ENCODE measurements around the gene UBL4A. TPM values are rescaled to one million over a fixed set of nuclear protein-coding genes. Genes with fewer than 3 reads are reported as not detected.
A peak's percentile ranks its signal among the peaks of the same experiment; 100 is the strongest.

The UBL4A gene
- total RNA-seq, 4 donors from 2014 or later, result 32.9 to 63.4 (median 41.3) TPM

GRCh38 chrX:154487518-154488290, 1.3 kb upstream of the UBL4A start:
- DNase-seq, result no peak
- 93 to 95% methylated on average over 15 to 16 of the region's 28 CpGs for WGBS, 2 donors
- TF ChIP-seq CTCF (IDR thresholded peaks at IDR 0.05), result no peak
- no peak for TF ChIP-seq POLR2A (IDR thresholded peaks at IDR 0.05)
- Histone ChIP-seq H3K27me3 (no peaks in the 10 kb centered on the region), H3K4me3 (replicated peaks in 1 of 3) (no peak overlapping the region), H3K36me3 (no peaks in the 10 kb centered on the region), H3K4me1 (peaks cover 0 to 13% of the 10 kb centered on the region in 2 donors), H3K27ac (peak overlapping the region in 2 of 3 donors; percentile 51 to 79), H3K9me3 (no peaks in the 10 kb centered on the region)
- intact Hi-C loops (cut with DNase I), result loop anchor here (5.0 kb wide), 1 partner anchor 50 kb away; the partner anchor contains the start of gene GDI1

- no CpG with 5 or more reads among the region's 35 CpGs for WGBS, 2 donors
- no peaks in the 10 kb centered on the region for H3K36me3 ChIP-seq
- intact Hi-C loops (cut with DNase I), result loop anchor here (5.0 kb wide), 1 partner anchor 49 kb away; the partner anchor contains the start of gene GDI1
- DNase-seq, result peak; percentile 34 to 46
- no peaks in the 10 kb centered on the region for H3K27me3 ChIP-seq
- no peaks in the 10 kb centered on the region for H3K9me3 ChIP-seq
- no peak for TF ChIP-seq POLR2A (IDR thresholded peaks at IDR 0.05)
- no peak for TF ChIP-seq CTCF (IDR thresholded peaks at IDR 0.05)
- peaks cover 0 to 13% of the 10 kb centered on the region in 2 donors for H3K4me1 ChIP-seq
- peak overlapping the region in 2 of 3 donors; percentile 17 to 51 for H3K4me3 ChIP-seq (replicated peaks in 1 of 3)
- H3K27ac ChIP-seq, result peak overlapping the region in 2 of 3 donors; percentile 49 to 71
Measured at GRCh38 chrX:154486052-154486395, 391 bp downstream of the UBL4A start.

GRCh38 chrX:154485150-154486051, 1.0 kb downstream of the UBL4A start:
- peak overlapping the region in 1 of 3 donors; percentile 71 for H3K27ac ChIP-seq
- DNase-seq, result peak; percentile 22 to 46
- H3K27me3 ChIP-seq, result no peaks in the 10 kb centered on the region
- peaks cover 0 to 13% of the 10 kb centered on the region in 2 donors for H3K4me1 ChIP-seq
- peak overlapping the region in 1 of 3 donors; percentile 51 for H3K4me3 ChIP-seq (replicated peaks in 1 of 3)
- H3K36me3 ChIP-seq, result no peaks in the 10 kb centered on the region
- WGBS, 2 donors, result no CpG with 5 or more reads among the region's 35 CpGs
- TF ChIP-seq POLR2A (IDR thresholded peaks at IDR 0.05), result no peak
- TF ChIP-seq CTCF (IDR thresholded peaks at IDR 0.05), result no peak
- intact Hi-C loops (cut with DNase I), result loop anchor here (5.0 kb wide), 1 partner anchor 48 kb away; the partner anchor contains the start of gene GDI1
- no peaks in the 10 kb centered on the region for H3K9me3 ChIP-seq

GRCh38 chrX:154484255-154485149, 1.9 kb downstream of the UBL4A start:
- Histone ChIP-seq H3K4me3 (replicated peaks in 1 of 3) (no peak overlapping the region), H3K9me3 (no peaks in the 10 kb centered on the region), H3K36me3 (no peaks in the 10 kb centered on the region), H3K27ac (no peak overlapping the region), H3K4me1 (peaks cover 0 to 13% of the 10 kb centered on the region in 2 donors), H3K27me3 (no peaks in the 10 kb centered on the region)
- no peak for TF ChIP-seq CTCF (IDR thresholded peaks at IDR 0.05)
- TF ChIP-seq POLR2A (IDR thresholded peaks at IDR 0.05), result no peak
- intact Hi-C loops (cut with DNase I), result loop anchor here (5.0 kb wide), 1 partner anchor 47 kb away; the partner anchor contains the start of gene GDI1
- WGBS, 2 donors, result 80% methylated on average over 7 of the region's 16 CpGs; no CpG with 5 or more reads in 1 of the 2 donors
- no peak for DNase-seq

Data from thyroid gland (tissue), 4 donors.